H1 (cell line): Measurements from ENCODE around the gene ZNF592.

Source experiments
- CBX5 ChIP-seq: fragments of 300-800, 300-1000 bp; sonication (generic); IDR thresholded peaks from 2 replicates; pipeline ENCODE4 v1.7.1; 2016; ENCODE audit warnings: antibody characterized with exemption, low read length, low read depth
- CREB1 ChIP-seq: IDR thresholded peaks from 2 replicates; pipeline ENCODE4 v1.6.1; 2012; ENCODE audit warnings: inconsistent platforms

GRCh38 chr15:84772031-84772430 lies 23.6 kb downstream of the ZNF592 start:
- TF ChIP-seq CREB1 (no peak), CBX5 (no peak)
